Tibial nerve (tissue), 4 donors: Measurements from ENCODE around the gene TNFSF15. TPM values are rescaled to one million over a fixed set of nuclear protein-coding genes. Genes with fewer than 3 reads are reported as not detected.

ENCODE experiments used
- DNase-seq, 2 donors: peaks; one replicate each; pipeline ENCODE4 v3.0.0-alpha.2; 2019; ENCODE audit warnings: low spot score in 2 of 2
- H3K27ac ChIP-seq, 4 donors: fragments of 200-600 bp; sonication (generic) in 3 of 4; one replicate each; pipeline ENCODE4 v1.5.1; 2017 to 2019; ENCODE audit warnings: mild to moderate bottlenecking in 1 of 4
- H3K27me3 ChIP-seq, 2 donors: fragments of 200-600 bp; sonication (generic) in 1 of 2; one replicate each; pipeline versions ENCODE4 v1.5.1 to v1.6.0; 2017 to 2019
- H3K36me3 ChIP-seq, 3 donors: fragments of 200-600 bp; sonication (generic); one replicate each; pipeline ENCODE4 v1.5.1; 2018 to 2019
- H3K4me1 ChIP-seq, 4 donors: fragments of 200-600 bp; sonication (generic) in 3 of 4; one replicate each; pipeline ENCODE4 v1.5.1; 2017 to 2019
- H3K4me3 ChIP-seq, 4 donors: fragments of 200-600 bp; sonication (generic) in 3 of 4; one replicate each; pipeline ENCODE4 v1.5.1; 2017 to 2019; ENCODE audit warnings: mild to moderate bottlenecking in 1 of 4, moderate library complexity in 1 of 4
- H3K9me3 ChIP-seq, 4 donors: fragments of 200-600 bp; sonication (generic) in 3 of 4; one replicate each; pipeline ENCODE4 v1.5.1; 2017 to 2019
- CTCF ChIP-seq, 5 experiments: fragments of 200-600 bp in 3 of 5; fragments of 450-650 bp in 2 of 5; sonication (generic) in 3 of 5; IDR thresholded peaks; one replicate each; pipeline ENCODE4 v1.5.1; 2016 to 2019; ENCODE audit warnings: antibody characterized with exemption in 5 of 5, mild to moderate bottlenecking in 3 of 5, moderate library complexity in 2 of 5
- EP300 ChIP-seq, 2 donors: sonication (generic); formaldehyde crosslinking; IDR thresholded peaks; one replicate each; pipeline ENCODE4 v1.6.1; 2017; ENCODE audit warnings: antibody characterized with exemption in 2 of 2, mild to moderate bottlenecking in 1 of 2
- POLR2A ChIP-seq, 2 donors: fragments of 450-650 bp; IDR thresholded peaks; one replicate each; pipeline ENCODE4 v1.6.1; 2017; ENCODE audit warnings: antibody characterized with exemption in 2 of 2, mild to moderate bottlenecking in 2 of 2, moderate library complexity in 2 of 2
- WGBS, 2 donors: methylation state at CpG; one replicate each; pipeline ENCODE4 v1.1.5; 2018; 5-methylcytosine and 5-hydroxymethylcytosine counted together
- total RNA-seq, 4 donors: library from RNA; depleted of rRNA; stranded (reverse); fragments of >200 nt; gene quantifications; one replicate each; pipeline ENCODE4 v1.1.0, GENCODE V29; 2016

Gene TNFSF15
- total RNA-seq, 4 donors from 2014 or later, result 0.30 to 2.1 (median 1.2) TPM

- Histone ChIP-seq H3K4me3 (no peak overlapping the region), H3K9me3 (peaks cover 0 to 9% (median 0%) of the 10 kb centered on the region in 4 donors), H3K4me1 (no peaks in the 10 kb centered on the region), H3K36me3 (no peaks in the 10 kb centered on the region), H3K27ac (no peak overlapping the region), H3K27me3 (no peaks in the 10 kb centered on the region)
- WGBS, 2 donors, result 69 to 74% methylated on average over 2 of the region's 2 CpGs
- DNase-seq, result no peak
- TF ChIP-seq EP300 (IDR thresholded peaks at IDR 0.05) (no peak), CTCF (IDR thresholded peaks at IDR 0.05) (no peak), POLR2A (IDR thresholded peaks at IDR 0.05) (no peak)
Measured at GRCh38 chr9:114761523-114761922, 44.3 kb downstream of the TNFSF15 start.

DNA sequence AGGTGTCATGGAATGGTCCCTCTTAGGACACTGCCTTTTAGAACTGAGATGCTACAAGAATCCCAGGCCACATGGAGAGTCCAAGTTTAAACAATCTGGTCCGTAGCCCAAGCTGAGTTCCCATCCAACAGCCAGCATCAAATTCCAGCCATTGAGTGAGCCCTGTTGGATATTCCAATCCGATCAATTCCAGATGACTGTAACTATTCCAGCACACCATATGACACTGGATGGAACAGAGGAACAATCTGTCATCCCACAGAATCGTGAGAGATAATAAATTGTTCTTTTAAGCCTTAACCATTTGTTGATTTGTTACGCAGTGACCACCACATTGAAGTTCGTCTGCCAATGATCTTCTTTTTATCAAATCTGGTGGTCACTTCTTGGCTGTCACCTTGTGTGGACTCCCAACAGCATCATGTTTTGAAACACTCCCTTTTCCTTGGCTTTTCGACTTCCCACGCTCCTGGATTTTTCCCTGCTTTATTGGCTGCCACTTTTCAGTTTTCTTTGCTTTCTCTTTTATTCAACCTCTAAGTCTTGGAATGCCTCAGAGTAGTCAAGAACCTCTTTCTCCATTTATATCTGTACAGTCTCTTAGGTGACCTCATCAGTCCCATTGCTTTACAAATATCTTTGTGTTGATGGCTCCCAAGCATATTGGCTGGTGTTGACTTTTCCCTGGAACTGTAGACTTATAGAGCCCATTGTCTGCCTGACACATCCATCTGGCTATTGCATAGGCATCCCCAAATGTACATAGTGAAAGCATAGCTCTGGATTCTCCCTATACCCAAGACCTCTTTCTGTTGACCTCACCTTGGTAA is 46.1 kb downstream of the TNFSF15 start:
- TF ChIP-seq POLR2A (IDR thresholded peaks at IDR 0.05), result no peak
- TF ChIP-seq EP300 (IDR thresholded peaks at IDR 0.05), result no peak
- no peak for TF ChIP-seq CTCF (IDR thresholded peaks at IDR 0.05)
- Histone ChIP-seq H3K9me3 (peaks cover 0 to 9% (median 0%) of the 10 kb centered on the region in 4 donors), H3K36me3 (no peaks in the 10 kb centered on the region), H3K4me3 (no peak overlapping the region), H3K27me3 (no peaks in the 10 kb centered on the region), H3K4me1 (no peaks in the 10 kb centered on the region), H3K27ac (no peak overlapping the region)
- no peak for DNase-seq
- 78 to 85% methylated on average over 7 of the region's 7 CpGs for WGBS, 2 donors

GRCh38 chr9:114757984-114758383 is 47.9 kb downstream of the TNFSF15 start:
- H3K36me3 ChIP-seq, result no peaks in the 10 kb centered on the region
- 51 to 75% methylated on average over 9 of the region's 9 CpGs for WGBS, 2 donors
- H3K4me1 ChIP-seq, result no peaks in the 10 kb centered on the region
- no peak overlapping the region for H3K4me3 ChIP-seq
- peaks cover 0 to 9% (median 0%) of the 10 kb centered on the region in 4 donors for H3K9me3 ChIP-seq
- H3K27me3 ChIP-seq, result no peaks in the 10 kb centered on the region
- no peak overlapping the region for H3K27ac ChIP-seq
- no peak for DNase-seq
- no peak for TF ChIP-seq CTCF (IDR thresholded peaks at IDR 0.05)
- TF ChIP-seq EP300 (IDR thresholded peaks at IDR 0.05), result no peak
- TF ChIP-seq POLR2A (IDR thresholded peaks at IDR 0.05), result no peak

DNA sequence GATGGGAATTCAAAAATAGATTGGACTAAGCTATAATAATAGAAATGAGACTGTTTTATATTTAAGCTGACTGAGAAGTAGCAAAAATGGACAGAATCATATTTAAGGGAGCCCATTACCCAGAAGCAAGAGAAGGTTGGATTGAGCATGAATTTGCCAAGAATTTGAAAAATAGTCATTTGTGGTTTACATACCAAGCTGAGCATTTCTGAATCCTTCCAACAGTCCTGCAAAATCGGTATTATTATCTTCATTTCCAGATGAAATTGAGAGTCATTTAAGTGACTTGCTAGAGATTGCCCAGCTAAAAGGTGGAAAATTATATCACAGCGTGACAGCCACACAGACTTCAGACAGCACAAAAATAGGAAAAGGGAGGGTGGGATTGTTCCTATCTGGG is 48.4 kb downstream of the TNFSF15 start:
- Histone ChIP-seq H3K4me3 (no peak overlapping the region), H3K36me3 (no peaks in the 10 kb centered on the region), H3K27me3 (no peaks in the 10 kb centered on the region), H3K9me3 (peaks cover 0 to 9% (median 0%) of the 10 kb centered on the region in 4 donors), H3K4me1 (no peaks in the 10 kb centered on the region), H3K27ac (no peak overlapping the region)
- no peak for TF ChIP-seq CTCF (IDR thresholded peaks at IDR 0.05)
- no peak for TF ChIP-seq POLR2A (IDR thresholded peaks at IDR 0.05)
- TF ChIP-seq EP300 (IDR thresholded peaks at IDR 0.05), result no peak
- 75 to 84% methylated on average over 2 of the region's 2 CpGs for WGBS, 2 donors
- no peak for DNase-seq

GRCh38 chr9:114756920-114757319 is 48.9 kb downstream of the TNFSF15 start:
- no peaks in the 10 kb centered on the region for H3K4me1 ChIP-seq
- H3K4me3 ChIP-seq, result no peak overlapping the region
- H3K36me3 ChIP-seq, result no peaks in the 10 kb centered on the region
- DNase-seq, result no peak
- no peak overlapping the region for H3K27ac ChIP-seq
- TF ChIP-seq CTCF (IDR thresholded peaks at IDR 0.05) (no peak), POLR2A (IDR thresholded peaks at IDR 0.05) (no peak), EP300 (IDR thresholded peaks at IDR 0.05) (no peak)
- H3K27me3 ChIP-seq, result no peaks in the 10 kb centered on the region
- H3K9me3 ChIP-seq, result peaks cover 0 to 9% (median 0%) of the 10 kb centered on the region in 4 donors
